Activated naive CD8-positive, alpha-beta T cell treated with anti-CD3 and anti-CD28 coated beads, Interleukin-2, amount 50 U/mL, for 16 hours (primary cell): ENCODE data around the gene CACNA2D3.

Experiments used
- DNase-seq: peaks from one replicate; pipeline ENCODE4 v3.0.0-alpha.2; 2020; ENCODE audit warnings: low read depth, low spot score

Gene CACNA2D3

DNA sequence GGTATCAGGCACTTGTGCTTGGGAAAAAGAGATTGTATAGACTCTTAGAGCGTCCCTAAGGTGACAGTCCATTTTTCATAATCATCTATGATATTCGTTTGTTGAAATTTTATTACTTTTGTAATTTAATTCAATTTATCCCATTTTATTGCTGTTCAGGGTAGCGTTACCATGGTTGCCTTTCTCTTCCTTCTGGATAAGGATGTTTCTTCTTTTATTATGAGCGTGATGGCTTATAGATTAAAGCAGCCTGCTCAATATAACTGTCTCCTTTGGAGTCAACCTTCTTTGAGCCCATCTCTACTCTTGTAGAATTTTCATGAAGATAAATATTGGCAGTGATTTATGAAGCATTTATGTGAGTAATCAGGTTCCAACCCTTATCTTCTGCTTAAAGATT, 623.5 kb downstream of the CACNA2D3 start:
- DNase-seq: no peak

DNA sequence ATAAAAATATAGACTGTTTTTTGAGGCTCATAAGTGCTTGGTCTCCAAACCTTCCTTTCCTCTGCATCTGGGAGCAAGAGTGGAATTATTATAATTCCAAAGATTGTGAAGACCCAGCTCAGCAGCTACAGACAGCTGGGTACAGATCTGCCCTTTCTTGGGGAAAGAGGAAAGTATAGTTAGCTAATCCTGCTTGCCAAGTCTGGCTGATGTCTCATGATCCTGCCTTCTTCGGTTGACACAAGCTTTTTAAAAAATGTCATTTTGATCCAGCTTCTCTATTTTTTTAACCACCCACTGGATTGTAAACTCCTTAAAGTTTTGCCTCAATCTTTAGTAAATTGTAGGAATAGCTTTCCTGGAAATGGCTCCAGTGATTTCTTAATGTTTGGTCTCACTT, 624.4 kb downstream of the CACNA2D3 start:
- no peak for DNase-seq

DNA sequence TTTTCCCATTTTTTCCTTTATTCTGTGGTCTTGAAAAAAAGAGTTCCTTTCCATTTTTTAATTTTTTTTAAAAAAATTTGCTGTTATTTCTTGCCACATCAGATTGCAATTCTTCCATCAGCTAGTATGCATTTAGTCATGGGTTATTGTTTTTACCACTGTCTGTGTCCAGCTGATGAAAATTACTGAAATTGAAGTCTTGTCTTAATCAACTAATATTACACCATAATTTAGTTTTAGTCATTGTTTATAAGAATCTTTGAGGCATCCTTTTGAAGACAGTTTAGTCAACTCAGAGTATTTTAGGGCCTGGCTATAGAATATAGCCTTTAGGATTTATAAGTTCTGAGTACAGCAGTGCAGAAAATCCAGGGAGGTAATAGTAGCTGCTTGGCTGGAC, 633.4 kb downstream of the CACNA2D3 start:
- DNase-seq: no peak

DNA sequence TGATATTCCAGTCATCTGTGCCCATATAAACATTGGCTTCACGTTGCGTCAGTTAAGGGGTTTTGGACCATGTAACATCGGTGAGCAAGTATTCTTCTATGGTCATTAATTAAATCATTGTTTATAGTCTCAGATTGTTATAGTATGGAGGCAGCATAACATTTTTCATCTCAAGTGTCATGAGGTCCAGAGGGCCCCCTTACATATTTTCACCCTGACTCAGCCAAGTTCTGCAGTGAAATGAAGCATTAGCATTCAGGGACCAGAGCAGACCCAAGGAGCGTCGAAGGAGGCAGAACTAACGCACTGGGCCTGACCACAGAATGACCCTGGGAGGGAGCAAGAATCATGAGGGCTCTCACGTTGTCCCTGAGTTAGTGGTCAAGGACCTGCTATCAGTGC, 634.0 kb downstream of the CACNA2D3 start:
- no peak for DNase-seq

DNA sequence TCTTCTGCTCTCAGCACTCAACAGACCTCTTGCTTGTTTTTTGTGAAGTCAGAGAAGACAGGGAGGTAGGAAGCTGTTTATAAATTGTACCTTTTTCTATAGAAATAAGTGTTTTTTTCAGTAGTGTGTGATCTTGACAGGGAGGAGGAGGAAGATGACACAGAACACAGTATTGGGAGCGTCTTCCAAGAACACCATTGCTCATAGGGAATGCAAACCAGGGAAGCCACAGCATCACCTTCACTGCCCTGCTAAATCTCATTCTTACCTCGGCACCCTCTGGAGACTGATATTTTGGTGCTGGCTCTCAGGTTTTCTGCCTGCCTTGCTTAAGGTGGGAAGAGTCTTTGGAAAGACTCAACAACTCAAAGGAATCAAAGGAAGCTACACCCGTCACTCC, 636.1 kb downstream of the CACNA2D3 start:
- DNase-seq: no peak

DNA sequence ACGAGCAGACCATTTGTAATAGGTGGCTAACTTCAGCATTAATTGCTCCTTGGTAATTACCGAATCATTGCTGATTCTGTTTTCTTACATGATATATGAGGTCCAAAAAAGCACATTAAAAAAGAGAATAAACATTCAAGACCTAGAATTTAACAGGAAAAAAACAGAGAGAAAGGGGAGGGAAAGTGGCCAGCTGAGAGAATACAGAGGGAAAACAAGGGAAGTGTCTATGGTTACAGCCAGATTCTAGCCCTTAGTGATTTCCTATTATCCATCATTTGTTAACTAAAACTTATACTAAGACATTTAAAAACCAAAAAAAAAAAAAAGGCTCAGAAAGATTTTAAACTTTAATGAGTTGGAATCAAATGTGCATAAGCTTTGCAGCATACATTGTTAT, 636.8 kb downstream of the CACNA2D3 start:
- DNase-seq: no peak

DNA sequence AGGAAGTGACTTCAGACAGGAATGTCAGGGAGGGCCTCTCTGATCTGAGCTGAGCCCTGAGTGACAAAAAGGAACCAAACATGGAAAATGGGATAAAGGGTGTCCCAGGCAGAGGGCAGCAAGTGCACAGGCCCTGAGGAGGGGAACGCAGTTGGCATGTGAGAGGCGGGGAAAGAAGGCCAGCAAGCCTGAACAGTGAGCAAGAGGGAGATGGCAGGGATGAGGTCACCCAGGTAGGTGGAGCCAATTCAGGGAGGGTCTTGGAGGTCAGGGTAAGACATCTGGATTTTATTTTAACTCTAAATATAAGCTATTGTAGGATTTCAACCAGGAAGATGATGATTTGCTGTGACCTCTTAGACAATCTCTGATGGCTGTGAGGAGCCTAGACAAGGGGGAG, 637.8 kb downstream of the CACNA2D3 start:
- no peak for DNase-seq

DNA sequence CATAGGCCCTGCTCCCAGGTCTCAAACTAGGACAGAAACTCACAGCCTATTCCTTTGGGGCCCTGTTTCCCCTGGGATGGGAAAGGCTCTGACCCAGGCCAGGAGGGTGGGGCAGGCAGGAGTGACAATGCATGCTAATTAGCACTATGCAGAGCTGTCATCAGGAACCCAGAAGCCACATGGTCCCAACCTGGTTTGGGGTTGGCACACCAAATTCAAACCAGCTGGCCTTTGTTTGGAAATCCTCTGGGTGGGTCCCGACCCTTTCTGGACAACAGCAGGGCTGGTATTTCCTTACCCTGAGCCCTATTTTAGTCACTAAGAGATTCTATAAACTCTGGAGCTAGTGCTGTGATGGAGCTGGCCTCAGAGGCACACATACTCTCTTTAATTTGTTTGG, 639.3 kb downstream of the CACNA2D3 start:
- no peak for DNase-seq

DNA sequence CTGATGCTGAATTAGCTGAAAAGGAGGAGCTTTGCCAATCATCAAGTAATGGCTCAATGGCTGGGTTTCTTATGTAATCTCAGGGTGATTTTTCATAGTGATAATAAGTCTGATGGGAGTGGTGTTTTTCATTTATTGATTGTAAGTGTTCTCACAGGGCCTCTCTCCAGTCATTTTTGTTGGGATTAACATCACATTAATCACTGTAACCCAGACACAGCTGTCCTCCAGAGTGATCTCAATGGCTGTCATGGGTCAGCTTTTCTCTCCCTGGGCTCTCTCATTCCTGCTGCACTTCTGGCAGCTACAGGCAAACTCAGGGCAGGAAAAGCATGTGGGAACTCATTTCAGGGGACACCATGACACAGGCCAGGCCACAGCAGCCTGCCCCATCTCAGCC, 642.6 kb downstream of the CACNA2D3 start:
- no peak for DNase-seq

DNA sequence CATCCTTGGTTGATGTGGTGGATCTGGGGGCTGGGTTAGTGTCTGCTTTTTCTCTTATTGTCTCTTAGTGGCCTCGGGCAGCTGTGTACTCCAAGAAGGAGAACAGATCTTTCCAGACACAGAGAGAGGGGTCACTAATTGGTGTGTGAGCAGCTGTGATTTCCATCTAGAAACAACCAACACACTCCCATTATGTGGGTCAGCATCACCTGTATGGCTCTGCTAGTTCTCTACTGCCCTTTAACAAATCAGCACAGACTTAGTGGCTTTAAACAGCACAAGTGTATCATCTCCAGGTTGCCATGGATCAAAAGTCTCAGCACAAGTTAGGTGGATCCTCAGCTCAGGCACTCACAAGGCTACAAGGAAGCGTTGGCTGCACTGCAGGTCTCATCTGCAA, 648.7 kb downstream of the CACNA2D3 start:
- DNase-seq: no peak

DNA sequence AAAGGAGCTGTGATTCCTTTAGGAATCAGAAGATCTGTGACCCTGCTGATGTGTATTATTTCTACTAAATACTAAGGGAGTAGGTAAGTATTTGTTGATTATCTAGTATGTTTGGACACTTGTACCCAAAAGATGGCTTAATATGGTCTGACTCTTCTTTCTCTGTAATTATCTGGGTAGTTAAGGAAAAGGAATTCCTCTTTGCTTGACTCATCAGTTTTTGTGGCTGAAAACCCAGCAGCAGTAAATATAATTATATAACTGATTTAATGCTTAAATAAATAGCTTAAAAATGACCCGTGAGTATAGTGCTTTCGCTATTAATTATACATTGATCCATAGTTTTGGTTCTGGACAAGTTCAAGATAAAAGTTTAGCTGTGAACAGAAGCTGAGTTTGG, 649.7 kb downstream of the CACNA2D3 start:
- DNase-seq: no peak

DNA sequence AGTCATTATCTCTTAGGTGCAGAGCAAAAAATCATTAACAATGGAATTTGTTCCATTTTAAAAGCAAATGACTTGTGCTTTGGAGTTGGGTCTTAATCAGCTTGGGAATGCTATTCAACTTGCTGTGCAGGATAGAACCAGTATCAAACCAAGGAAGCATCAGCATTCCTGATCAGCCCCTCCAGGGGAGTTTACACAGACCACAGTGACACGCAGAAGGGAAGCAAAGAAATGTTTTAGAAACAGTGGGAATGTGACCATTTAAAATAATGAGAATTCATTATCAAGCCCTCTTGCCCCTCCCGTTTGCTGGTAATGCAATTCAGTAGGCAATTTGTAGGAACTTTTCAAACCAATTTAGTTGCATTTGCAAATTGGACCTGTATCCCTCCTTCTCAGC, 650.4 kb downstream of the CACNA2D3 start:
- no peak for DNase-seq

DNA sequence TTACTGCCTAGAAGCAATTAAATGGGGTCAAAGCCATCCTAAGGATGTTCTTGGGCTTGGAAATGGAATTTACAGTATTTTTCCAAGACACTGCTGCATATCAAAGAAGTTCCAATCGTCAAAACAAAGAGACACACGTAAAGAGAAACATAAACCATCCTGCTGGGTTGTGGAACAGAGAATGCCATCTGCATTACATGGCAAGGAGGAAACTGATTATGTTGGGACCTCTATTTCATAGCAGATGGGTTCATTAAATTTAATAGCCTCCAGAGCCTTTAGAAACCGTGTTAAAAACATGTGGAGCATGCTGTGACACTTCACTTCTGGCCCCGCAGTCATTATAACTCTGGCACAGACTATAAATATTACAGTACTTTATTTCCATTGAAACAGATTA, 650.9 kb downstream of the CACNA2D3 start:
- DNase-seq: no peak

DNA sequence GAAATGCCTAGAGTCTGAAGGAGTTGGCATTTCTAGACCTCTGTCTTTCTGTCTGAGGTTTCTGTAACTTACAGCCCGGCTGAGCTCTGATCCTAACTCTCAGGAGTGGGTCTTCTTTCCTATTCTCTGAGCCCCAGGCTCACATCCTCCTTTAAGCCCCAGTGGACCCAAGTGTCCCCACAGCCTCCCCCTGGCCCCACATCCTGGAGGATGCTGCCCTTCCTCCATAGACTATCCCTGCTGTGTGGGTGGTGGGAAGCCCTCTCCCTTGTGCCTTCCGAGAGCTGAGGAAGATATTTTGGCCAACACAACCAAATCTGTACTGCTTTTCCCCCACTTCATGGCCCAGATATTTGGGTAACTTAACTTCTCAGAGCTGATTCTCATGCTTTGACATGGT, 654.2 kb downstream of the CACNA2D3 start:
- no peak for DNase-seq

DNA sequence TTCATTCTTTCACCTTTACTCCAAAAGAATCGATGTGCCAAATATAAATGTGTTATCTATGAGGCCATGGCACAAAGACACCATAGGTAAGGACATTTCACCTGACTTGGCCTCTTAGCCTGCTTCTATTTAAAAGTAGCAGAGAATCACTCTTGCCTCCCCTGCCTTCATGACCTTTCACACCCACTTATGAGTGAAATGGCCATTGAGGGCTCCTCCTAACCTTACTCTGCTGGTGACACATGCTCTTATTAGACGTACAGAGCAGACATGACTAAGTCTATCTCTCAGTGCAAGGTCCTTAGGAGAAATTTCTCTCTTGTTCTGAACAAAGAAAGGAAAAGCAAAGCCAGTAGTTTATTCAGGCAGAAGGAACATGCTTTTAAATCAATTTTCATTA, 654.8 kb downstream of the CACNA2D3 start:
- DNase-seq: no peak

DNA sequence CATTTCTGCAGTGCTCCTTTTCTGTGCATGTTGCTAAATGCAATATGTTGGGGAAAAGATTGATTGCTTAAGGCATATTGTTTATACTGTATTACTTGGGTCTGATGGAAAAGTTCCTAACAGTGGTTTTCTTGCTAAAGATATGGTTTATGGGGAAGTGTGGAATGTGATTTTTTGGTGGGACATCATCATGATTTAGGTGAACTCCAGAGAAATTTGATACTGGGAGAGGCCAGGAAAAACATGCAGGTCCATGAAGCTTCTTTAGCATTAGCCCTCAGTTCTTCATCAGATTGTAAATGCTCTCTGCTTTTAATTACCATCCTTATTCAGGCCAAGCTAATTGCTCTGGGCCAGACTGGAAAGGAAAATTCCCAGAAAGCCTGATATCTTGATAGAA, 658.0 kb downstream of the CACNA2D3 start:
- DNase-seq: no peak

DNA sequence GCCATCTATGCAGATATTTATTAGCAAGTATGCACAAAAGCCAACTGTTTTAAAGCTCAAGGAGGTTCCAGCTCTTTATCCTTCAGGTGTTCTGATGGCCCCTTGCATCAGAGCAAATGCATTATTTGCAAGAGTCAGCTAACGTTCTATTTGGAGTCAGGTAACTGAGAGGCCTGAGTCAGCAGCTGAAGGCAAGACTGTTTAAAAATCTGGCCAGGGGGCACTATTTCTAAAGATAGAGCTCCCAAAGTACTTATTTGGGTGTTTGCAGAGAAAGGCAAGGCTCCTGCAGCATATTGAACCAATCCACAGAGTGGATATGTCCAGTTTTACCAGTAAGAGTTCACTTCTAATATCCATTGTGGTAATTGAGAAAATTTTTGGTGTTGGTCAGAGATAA, 659.4 kb downstream of the CACNA2D3 start:
- no peak for DNase-seq

DNA sequence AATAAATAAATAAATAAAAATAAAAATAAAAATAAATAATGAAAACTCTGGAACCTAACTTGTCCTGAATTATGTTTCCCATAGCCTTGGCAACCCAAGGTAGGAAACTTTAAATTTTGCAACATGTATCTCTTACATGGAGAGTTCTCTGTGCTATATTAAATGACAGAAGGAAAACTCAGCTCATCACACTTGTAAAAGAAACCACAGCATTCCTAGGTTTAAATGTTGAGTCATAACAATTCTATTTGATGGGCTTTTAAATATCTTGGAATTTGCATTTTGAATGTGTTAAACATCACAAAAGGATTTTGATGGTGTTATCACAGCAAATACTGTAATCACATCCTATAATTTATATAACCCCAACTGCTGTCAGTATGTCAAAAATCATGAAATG, 661.3 kb downstream of the CACNA2D3 start:
- no peak for DNase-seq

DNA sequence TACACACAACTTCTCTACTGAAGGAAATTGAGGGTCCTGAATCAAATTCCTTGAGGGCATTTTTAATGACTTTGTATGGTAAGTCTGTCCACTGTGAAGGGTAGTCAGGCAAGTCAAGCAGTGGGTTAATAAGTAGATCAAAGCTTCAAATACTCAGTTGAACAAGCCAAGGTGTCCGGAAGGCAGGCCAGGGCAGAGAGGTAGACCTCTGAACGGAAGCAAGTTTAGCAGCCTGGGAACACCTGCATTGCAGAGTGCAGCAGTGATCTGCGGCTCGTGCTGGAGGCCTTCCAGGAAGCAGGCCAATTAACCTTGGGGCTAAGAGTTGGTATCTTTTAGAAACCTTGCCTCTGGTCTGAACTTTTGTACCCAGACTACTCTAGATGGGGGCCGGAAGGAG, 661.7 kb downstream of the CACNA2D3 start:
- no peak for DNase-seq

DNA sequence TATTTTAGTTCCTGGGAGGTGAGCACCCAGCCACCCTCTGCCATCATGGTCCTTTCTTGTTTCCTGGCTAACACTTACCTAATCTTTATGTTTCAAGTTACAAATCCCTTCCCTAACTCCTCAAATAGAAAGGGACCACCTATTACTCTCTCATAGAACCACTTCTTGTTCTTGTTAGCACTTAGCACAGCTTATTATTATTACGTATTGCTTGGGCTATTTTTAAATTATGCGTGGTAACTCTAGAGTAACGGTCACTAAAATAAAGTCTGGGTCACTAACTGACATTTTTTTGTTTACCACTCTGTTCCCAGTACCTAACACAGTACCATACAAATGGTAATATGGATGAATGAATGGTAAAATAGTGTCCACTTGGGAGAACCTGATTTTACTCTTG, 663.6 kb downstream of the CACNA2D3 start:
- no peak for DNase-seq

DNA sequence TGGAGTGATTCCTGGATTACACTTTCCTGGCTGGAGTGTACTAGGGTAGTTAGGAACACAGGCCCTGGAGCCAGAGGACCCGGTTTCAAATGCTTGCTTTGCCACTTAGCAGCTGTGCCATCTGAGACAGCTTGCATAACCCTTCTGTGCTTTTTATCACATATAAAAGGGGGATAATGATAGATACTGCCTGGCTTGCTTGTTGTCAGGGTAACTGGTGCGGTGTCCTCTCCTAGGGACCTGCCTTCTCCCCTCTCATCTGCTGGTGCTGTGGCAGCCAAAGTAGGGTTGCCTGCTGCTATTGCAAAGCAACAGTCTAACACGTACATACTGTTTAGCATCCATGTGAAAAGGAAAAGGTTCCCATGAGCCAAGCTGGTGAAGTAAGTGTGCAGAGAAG, 667.7 kb downstream of the CACNA2D3 start:
- no peak for DNase-seq

DNA sequence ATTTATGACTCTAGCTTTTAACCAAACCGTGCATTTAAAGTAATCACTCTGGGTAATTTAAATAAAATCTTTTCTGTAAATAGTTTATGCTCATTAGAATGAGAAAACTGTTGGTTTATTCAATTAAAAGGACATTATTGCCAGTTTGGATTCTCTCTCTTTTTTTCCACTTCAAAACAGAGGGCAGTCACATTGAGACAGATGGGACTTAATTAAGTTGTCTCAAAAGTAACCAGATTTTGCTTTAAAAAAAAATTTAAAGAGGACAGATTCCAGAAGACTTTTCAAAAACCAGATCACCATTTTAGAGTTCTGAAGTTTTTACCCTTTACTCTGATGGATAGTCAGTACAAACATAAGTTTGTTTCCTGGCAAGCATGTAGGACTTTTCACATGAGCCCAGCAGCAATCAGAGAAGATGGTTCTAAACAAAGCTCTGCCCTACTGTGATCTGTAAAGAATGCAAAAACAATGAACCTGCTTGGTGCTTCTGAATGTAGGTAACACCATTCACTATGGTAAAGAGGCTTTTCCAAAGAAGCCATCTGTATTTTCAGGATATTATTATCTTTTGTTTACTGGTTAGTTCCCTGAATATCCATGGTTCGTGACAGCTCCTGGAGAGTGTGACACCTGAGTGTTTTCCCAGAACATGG, 669.3 kb downstream of the CACNA2D3 start:
- no peak for DNase-seq

DNA sequence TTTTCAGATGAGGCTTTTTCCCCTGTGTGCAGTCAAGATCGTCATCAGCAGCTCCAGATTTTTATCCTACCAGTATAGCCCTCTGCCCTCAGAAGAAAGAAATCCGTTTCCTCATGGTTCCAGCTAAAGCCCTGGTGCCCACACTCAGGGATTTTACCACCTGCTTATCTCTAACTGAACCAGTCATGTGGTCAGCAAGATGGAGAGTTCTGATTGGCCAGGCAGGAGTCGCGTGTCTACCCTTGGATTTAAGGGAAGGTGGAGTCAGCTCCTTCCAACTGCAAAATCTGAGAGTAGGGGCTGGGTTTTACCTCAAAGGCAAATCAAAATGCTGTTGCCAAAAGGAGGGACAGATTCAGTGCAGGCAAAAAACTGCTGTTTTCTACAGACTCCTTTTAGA, 670.2 kb downstream of the CACNA2D3 start:
- no peak for DNase-seq

DNA sequence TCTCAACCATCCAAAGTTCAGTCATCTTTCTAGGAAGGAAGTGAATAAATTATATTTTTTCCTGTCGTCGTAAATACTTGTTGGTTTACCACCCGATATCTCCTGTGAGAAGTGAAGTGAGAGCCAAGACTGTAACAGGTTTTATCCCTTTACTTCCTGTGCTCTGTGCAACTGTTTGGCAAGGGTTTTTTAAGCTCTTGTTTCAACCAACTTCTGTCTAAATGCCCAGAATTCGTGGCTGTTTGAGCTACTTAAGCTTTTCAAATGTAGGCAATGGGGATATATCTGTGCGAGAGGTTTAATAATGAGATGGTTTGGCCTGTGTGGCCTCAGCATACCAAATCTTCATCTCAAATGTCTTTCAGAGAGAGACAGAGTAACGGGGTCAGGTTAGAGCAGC, 670.8 kb downstream of the CACNA2D3 start:
- DNase-seq: no peak
